Measurements from ENCODE around the gene KLHL8.

KLHL8 gene

GRCh38 chr4:87120411-87121162 lies 99.8 kb downstream of the KLHL8 start:
- no peak for DNase-seq (ENCODE audit: low read depth)

GRCh38 chr4:87120010-87120409 lies 100.4 kb downstream of the KLHL8 start:
- no peak for DNase-seq (ENCODE audit: low read depth)

GRCh38 chr4:87118826-87119225 lies 101.6 kb downstream of the KLHL8 start:
- no peak for DNase-seq (ENCODE audit: low read depth)

- no peak for DNase-seq (ENCODE audit: low read depth)
Measured at GRCh38 chr4:87118421-87118820, 102.0 kb downstream of the KLHL8 start.

GRCh38 chr4:87117732-87118075 lies 102.7 kb downstream of the KLHL8 start:
- DNase-seq (ENCODE audit: low read depth) = no peak

GRCh38 chr4:87117051-87117731 lies 103.2 kb downstream of the KLHL8 start:
- DNase-seq (ENCODE audit: low read depth) = no peak

GRCh38 chr4:87116231-87116630 lies 104.2 kb downstream of the KLHL8 start:
- no peak for DNase-seq (ENCODE audit: low read depth)

- DNase-seq (ENCODE audit: low read depth) = no peak
Measured at GRCh38 chr4:87114245-87115062, 106.0 kb downstream of the KLHL8 start.

GRCh38 chr4:87112063-87112462 lies 108.4 kb downstream of the KLHL8 start:
- no peak for DNase-seq (ENCODE audit: low read depth)
